HL-60 (cell line): ENCODE data around the gene CAD.

Experiments used
- DNase-seq, 2 experiments: peaks; one replicate each; pipeline ENCODE4 v3.0.0-alpha.2; 2010 to 2020; ENCODE audit warnings: low read depth in 1 of 2, low spot score in 1 of 2
- H3K27ac ChIP-seq: fragments of 250-450 bp; sonication (Bioruptor Pico); replicated peaks from 2 replicates; pipeline ENCODE4 v1.5.1; 2020; ENCODE audit warnings: mild to moderate bottlenecking, moderate library complexity
- H3K27me3 ChIP-seq: fragments of 250-450 bp; sonication (Bioruptor Pico); 2 replicates; pipeline ENCODE4 v1.5.1; 2021; ENCODE audit warnings: mild to moderate bottlenecking, moderate library complexity; ENCODE audit not compliant: insufficient read depth, poor library complexity, severe bottlenecking
- H3K4me3 ChIP-seq: replicated peaks from 2 replicates; pipeline ENCODE4 v1.5.1; 2011; ENCODE audit warnings: mild to moderate bottlenecking, control low read depth, low read length; ENCODE audit not compliant: insufficient read depth
- GABPA ChIP-seq: IDR thresholded peaks from 2 replicates; pipeline ENCODE4 v1.6.1; 2012; ENCODE audit warnings: low read depth
- POLR2AphosphoS5 ChIP-seq: IDR thresholded peaks from 2 replicates; pipeline ENCODE4 v1.6.1; 2012; ENCODE audit warnings: low read depth
- SPI1 ChIP-seq: IDR thresholded peaks from 2 replicates; pipeline ENCODE4 v1.6.1; 2012; ENCODE audit warnings: low read depth, mild to moderate bottlenecking, borderline replicate concordance
- TF ChIP-seq, protein P1 (sequence below): IDR thresholded peaks from 2 replicates; pipeline ENCODE4 v1.6.1; 2012; ENCODE audit warnings: low read depth; ENCODE audit not compliant: insufficient replicate concordance
- TF ChIP-seq, protein P2 (sequence below): IDR thresholded peaks from one replicate; pipeline ENCODE4 v1.5.1; 2011; ENCODE audit warnings: low read length, control low read depth, inconsistent platforms; ENCODE audit not compliant: insufficient read depth

The CAD gene

DNA sequence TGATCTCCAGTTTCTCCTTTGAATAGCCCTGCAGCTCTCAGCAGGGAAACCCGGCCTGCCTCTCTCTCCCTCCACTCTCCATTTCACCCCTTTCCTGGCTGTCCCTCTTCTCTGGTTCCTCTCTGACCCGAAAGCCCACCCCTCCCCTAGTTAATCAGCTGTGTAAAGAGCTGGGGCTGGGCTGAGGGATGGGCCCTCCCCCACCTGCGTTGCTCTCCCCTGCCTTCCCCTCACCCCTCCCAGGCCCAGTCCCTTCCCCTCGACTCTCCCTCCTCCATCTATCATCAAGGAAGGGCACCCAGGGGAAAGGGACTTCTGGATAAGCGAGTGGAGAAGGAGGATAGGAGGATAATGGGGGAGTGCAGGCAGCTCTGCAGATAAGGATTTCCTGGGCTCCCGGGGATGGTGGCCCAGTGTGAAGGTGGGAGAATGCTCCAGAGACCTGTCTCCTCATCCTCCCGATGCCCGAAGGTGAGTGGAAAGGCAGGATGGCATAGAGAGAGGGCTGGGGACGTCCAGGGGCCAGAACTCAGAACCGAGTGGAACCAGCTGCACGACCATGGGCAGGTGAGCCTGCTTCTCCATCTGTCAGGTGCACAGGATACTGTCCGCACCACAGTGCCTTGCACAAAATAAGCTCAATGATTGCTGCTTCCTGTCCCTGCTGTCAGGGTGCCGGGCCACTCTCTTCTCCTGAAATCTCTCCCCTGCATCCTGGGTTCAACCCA lies 33.6 kb downstream of the CAD start:
- Histone ChIP-seq H3K27ac (no peak overlapping the region), H3K27me3 (peaks cover 9% of the 10 kb centered on the region), H3K4me3 (no peak overlapping the region)
- no peak for DNase-seq
- TF ChIP-seq POLR2AphosphoS5 = no peak
- no peak for TF ChIP-seq GABPA
- TF ChIP-seq, protein P1, sequence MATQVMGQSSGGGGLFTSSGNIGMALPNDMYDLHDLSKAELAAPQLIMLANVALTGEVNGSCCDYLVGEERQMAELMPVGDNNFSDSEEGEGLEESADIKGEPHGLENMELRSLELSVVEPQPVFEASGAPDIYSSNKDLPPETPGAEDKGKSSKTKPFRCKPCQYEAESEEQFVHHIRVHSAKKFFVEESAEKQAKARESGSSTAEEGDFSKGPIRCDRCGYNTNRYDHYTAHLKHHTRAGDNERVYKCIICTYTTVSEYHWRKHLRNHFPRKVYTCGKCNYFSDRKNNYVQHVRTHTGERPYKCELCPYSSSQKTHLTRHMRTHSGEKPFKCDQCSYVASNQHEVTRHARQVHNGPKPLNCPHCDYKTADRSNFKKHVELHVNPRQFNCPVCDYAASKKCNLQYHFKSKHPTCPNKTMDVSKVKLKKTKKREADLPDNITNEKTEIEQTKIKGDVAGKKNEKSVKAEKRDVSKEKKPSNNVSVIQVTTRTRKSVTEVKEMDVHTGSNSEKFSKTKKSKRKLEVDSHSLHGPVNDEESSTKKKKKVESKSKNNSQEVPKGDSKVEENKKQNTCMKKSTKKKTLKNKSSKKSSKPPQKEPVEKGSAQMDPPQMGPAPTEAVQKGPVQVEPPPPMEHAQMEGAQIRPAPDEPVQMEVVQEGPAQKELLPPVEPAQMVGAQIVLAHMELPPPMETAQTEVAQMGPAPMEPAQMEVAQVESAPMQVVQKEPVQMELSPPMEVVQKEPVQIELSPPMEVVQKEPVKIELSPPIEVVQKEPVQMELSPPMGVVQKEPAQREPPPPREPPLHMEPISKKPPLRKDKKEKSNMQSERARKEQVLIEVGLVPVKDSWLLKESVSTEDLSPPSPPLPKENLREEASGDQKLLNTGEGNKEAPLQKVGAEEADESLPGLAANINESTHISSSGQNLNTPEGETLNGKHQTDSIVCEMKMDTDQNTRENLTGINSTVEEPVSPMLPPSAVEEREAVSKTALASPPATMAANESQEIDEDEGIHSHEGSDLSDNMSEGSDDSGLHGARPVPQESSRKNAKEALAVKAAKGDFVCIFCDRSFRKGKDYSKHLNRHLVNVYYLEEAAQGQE = no peak
- TF ChIP-seq, protein P2, sequence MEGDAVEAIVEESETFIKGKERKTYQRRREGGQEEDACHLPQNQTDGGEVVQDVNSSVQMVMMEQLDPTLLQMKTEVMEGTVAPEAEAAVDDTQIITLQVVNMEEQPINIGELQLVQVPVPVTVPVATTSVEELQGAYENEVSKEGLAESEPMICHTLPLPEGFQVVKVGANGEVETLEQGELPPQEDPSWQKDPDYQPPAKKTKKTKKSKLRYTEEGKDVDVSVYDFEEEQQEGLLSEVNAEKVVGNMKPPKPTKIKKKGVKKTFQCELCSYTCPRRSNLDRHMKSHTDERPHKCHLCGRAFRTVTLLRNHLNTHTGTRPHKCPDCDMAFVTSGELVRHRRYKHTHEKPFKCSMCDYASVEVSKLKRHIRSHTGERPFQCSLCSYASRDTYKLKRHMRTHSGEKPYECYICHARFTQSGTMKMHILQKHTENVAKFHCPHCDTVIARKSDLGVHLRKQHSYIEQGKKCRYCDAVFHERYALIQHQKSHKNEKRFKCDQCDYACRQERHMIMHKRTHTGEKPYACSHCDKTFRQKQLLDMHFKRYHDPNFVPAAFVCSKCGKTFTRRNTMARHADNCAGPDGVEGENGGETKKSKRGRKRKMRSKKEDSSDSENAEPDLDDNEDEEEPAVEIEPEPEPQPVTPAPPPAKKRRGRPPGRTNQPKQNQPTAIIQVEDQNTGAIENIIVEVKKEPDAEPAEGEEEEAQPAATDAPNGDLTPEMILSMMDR = no peak
- no peak for TF ChIP-seq SPI1

DNA sequence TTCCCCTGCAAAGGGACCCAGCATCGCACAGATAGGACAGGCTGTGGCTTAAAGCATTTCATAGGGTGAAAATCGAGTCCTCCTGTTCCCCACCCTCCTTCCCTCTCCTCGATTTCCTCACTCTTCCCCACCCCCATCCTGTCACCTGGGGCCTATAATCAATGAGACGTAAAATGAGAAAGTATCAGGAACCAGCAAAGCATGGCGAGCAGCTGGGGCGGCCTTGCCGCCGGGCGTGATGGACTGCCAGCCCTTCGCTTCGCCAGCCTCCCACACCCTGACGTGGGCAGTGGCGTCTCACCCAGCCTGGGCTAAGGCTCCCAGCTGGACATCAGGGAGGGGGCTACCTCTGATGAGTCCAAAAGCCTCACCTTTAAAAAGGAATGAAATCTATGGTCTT lies 34.6 kb downstream of the CAD start:
- no peak for DNase-seq
- Histone ChIP-seq H3K27ac (no peak overlapping the region), H3K4me3 (no peak overlapping the region), H3K27me3 (peaks cover 13% of the 10 kb centered on the region)
- TF ChIP-seq POLR2AphosphoS5 (no peak), SPI1 (no peak), GABPA (no peak)
- TF ChIP-seq, protein P1 = no peak
- TF ChIP-seq, protein P2 = no peak

DNA sequence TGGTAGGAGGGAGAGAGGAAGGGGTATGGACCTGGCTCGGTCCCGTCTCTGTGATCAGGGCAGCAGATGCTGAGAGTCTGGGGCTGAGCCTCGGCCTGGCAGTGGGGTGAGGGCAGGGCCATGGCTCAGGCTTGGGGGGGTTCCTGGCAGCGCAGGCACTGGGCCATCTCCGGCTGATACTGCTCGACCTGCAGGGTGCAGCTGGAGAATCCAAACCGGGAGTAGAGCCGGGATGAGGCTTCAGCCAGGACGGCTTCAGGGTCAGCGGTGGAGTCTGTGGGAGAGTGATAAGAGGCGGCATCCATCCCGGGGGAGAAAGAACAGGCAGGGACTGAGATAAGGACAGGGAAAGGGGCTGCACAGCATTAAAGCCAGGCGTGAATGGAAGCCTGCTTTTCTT lies 38.0 kb downstream of the CAD start:
- DNase-seq = no peak
- peaks cover 16% of the 10 kb centered on the region for H3K27me3 ChIP-seq
- TF ChIP-seq, protein P1 = no peak
- TF ChIP-seq SPI1 (no peak), GABPA (no peak), POLR2AphosphoS5 (no peak)
- TF ChIP-seq, protein P2 = no peak
- H3K4me3 ChIP-seq = no peak overlapping the region
- H3K27ac ChIP-seq = no peak overlapping the region
